ENCODE data around the gene ABHD17C. TPM values are rescaled to one million over a fixed set of nuclear protein-coding genes. Genes with fewer than 3 reads are reported as not detected.

ABHD17C gene
- total RNA-seq, 1 donor from 2014 or later = 9.3 TPM

GRCh38 chr15:80703965-80704364 lies 8.9 kb downstream of the ABHD17C start:
- peaks cover 12% of the 10 kb centered on the region for H3K4me1 ChIP-seq
- no peaks in the 10 kb centered on the region for H3K27me3 ChIP-seq
- no peaks in the 10 kb centered on the region for H4K20me1 ChIP-seq (ENCODE audit: low read depth)
- no peaks in the 10 kb centered on the region for H3K36me3 ChIP-seq
- Mint-ChIP-seq H3K4me1 (peaks cover 17% of the 10 kb centered on the region), H3K27ac (no peak overlapping the region), H3K36me3 (peaks cover 4% of the 10 kb centered on the region), H3K9me3 (no peaks in the 10 kb centered on the region), H3K4me3 (no peak overlapping the region), H3K27me3 (ENCODE audit: insufficient read depth, low read depth) (no peaks in the 10 kb centered on the region)
- no peak overlapping the region for H3K9ac ChIP-seq
- H3K27ac ChIP-seq = no peak overlapping the region
- H3F3A ChIP-seq (ENCODE audit: low read depth) = no peaks in the 10 kb centered on the region
- no peak overlapping the region for H2AFZ ChIP-seq (replicated peaks)
- DNase-seq (ENCODE audit: low spot score) = no peak
- no peak overlapping the region for H3K4me2 ChIP-seq
- TF ChIP-seq EZH2phosphoT487 (IDR thresholded peaks at IDR 0.05) = no peak
- H3K4me3 ChIP-seq = no peak overlapping the region
- H3K79me2 ChIP-seq (ENCODE audit: low read depth) = peaks cover 34% of the 10 kb centered on the region
- H3K9me3 ChIP-seq (ENCODE audit: low read depth) = no peaks in the 10 kb centered on the region

GRCh38 chr15:80706161-80706560 lies 11.1 kb downstream of the ABHD17C start:
- H3K36me3 Mint-ChIP-seq = peaks cover 4% of the 10 kb centered on the region
- no peak overlapping the region for H3K4me3 Mint-ChIP-seq
- Histone ChIP-seq H3K4me2 (peak overlapping the region; percentile 7), H3K27me3 (no peaks in the 10 kb centered on the region), H3K4me1 (peaks cover 12% of the 10 kb centered on the region), H3K4me3 (no peak overlapping the region), H3K9ac (no peak overlapping the region), H3K36me3 (no peaks in the 10 kb centered on the region), H2AFZ (replicated peaks) (no peak overlapping the region), H4K20me1 (ENCODE audit: low read depth) (peaks cover 2% of the 10 kb centered on the region), H3K27ac (no peak overlapping the region), H3F3A (ENCODE audit: low read depth) (no peaks in the 10 kb centered on the region), H3K9me3 (ENCODE audit: low read depth) (no peaks in the 10 kb centered on the region), H3K79me2 (ENCODE audit: low read depth) (peaks cover 27% of the 10 kb centered on the region)
- no peak for TF ChIP-seq EZH2phosphoT487 (IDR thresholded peaks at IDR 0.05)
- no peak for TF ChIP-seq EZH2 (IDR thresholded peaks at IDR 0.05)
- no peak for TF ChIP-seq CTCF (IDR thresholded peaks at IDR 0.05)
- H3K27ac Mint-ChIP-seq = no peak overlapping the region
- no peaks in the 10 kb centered on the region for H3K9me3 Mint-ChIP-seq
- no peak for DNase-seq (ENCODE audit: low spot score)
- no peaks in the 10 kb centered on the region for H3K27me3 Mint-ChIP-seq (ENCODE audit: insufficient read depth, low read depth)
- peaks cover 20% of the 10 kb centered on the region for H3K4me1 Mint-ChIP-seq

GRCh38 chr15:80709542-80709941 lies 14.4 kb downstream of the ABHD17C start:
- H3K4me1 Mint-ChIP-seq = peaks cover 21% of the 10 kb centered on the region
- no peak overlapping the region for H3K27ac ChIP-seq
- no peaks in the 10 kb centered on the region for H3K36me3 ChIP-seq
- TF ChIP-seq CTCF (IDR thresholded peaks at IDR 0.05) (no peak), EZH2phosphoT487 (IDR thresholded peaks at IDR 0.05) (no peak), EZH2 (IDR thresholded peaks at IDR 0.05) (no peak)
- peaks cover 4% of the 10 kb centered on the region for H3K36me3 Mint-ChIP-seq
- H3K27me3 ChIP-seq = no peaks in the 10 kb centered on the region
- peaks cover 19% of the 10 kb centered on the region for H3K79me2 ChIP-seq (ENCODE audit: low read depth)
- H3K27me3 Mint-ChIP-seq (ENCODE audit: insufficient read depth, low read depth) = no peaks in the 10 kb centered on the region
- no peak overlapping the region for H3K4me2 ChIP-seq
- no peak overlapping the region for H3K4me3 Mint-ChIP-seq
- no peaks in the 10 kb centered on the region for H3K9me3 ChIP-seq (ENCODE audit: low read depth)
- H3K4me3 ChIP-seq = no peak overlapping the region
- H3K9ac ChIP-seq = no peak overlapping the region
- peaks cover 18% of the 10 kb centered on the region for H3K4me1 ChIP-seq
- H2AFZ ChIP-seq (replicated peaks) = no peak overlapping the region
- peaks cover 8% of the 10 kb centered on the region for H4K20me1 ChIP-seq (ENCODE audit: low read depth)
- no peak for DNase-seq (ENCODE audit: low spot score)
- no peaks in the 10 kb centered on the region for H3K9me3 Mint-ChIP-seq
- H3K27ac Mint-ChIP-seq = no peak overlapping the region
- H3F3A ChIP-seq (ENCODE audit: low read depth) = no peaks in the 10 kb centered on the region

GRCh38 chr15:80710635-80711554 lies 15.8 kb downstream of the ABHD17C start:
- Histone ChIP-seq H3K27ac (no peak overlapping the region), H3F3A (ENCODE audit: low read depth) (no peaks in the 10 kb centered on the region), H3K79me2 (ENCODE audit: low read depth) (peaks cover 19% of the 10 kb centered on the region), H3K9me3 (ENCODE audit: low read depth) (no peaks in the 10 kb centered on the region), H2AFZ (replicated peaks) (no peak overlapping the region), H3K27me3 (no peaks in the 10 kb centered on the region), H3K4me1 (peaks cover 18% of the 10 kb centered on the region), H3K4me2 (no peak overlapping the region), H4K20me1 (ENCODE audit: low read depth) (peaks cover 8% of the 10 kb centered on the region), H3K9ac (no peak overlapping the region), H3K4me3 (no peak overlapping the region), H3K36me3 (no peaks in the 10 kb centered on the region)
- H3K36me3 Mint-ChIP-seq = no peaks in the 10 kb centered on the region
- H3K4me3 Mint-ChIP-seq = no peak overlapping the region
- no peaks in the 10 kb centered on the region for H3K9me3 Mint-ChIP-seq
- DNase-seq (ENCODE audit: low spot score) = no peak
- no peaks in the 10 kb centered on the region for H3K27me3 Mint-ChIP-seq (ENCODE audit: insufficient read depth, low read depth)
- peaks cover 16% of the 10 kb centered on the region for H3K4me1 Mint-ChIP-seq
- H3K27ac Mint-ChIP-seq = peak overlapping the region; percentile 36
- TF ChIP-seq CTCF (IDR thresholded peaks at IDR 0.05) (no peak), EZH2phosphoT487 (IDR thresholded peaks at IDR 0.05) (no peak), EZH2 (IDR thresholded peaks at IDR 0.05) (no peak)
